ENCODE measurements around the gene CCDC122.

The CCDC122 gene

DNA sequence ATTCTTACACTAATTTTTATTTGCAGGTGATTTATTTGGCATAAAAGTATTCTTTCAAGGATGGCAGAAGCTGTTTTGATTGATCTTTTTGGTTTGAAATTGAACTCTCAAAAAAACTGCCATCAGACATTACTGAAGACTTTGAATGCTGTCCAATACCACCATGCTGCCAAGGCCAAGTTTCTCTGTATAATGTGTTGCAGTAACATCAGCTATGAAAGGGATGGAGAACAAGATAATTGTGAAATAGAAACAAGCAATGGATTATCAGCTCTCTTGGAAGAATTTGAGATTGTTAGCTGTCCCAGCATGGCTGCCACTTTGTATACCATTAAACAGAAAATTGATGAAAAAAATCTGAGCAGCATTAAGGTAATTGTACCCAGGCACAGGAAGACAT lies 1.4 kb upstream of the CCDC122 start:
- TF ChIP-seq REST (IDR thresholded peaks at IDR 0.05; ENCODE audit: insufficient replicate concordance, low read depth): no peak
- TF ChIP-seq CTCF (IDR thresholded peaks at IDR 0.05; ENCODE audit: insufficient read depth, low read length): no peak
- no peak for TF ChIP-seq GABPA (IDR thresholded peaks at IDR 0.05; ENCODE audit: low read depth)
- no peak for TF ChIP-seq SPI1 (IDR thresholded peaks at IDR 0.05; ENCODE audit: borderline replicate concordance, low read depth)
- TF ChIP-seq POLR2AphosphoS5 (IDR thresholded peaks at IDR 0.05; ENCODE audit: low read depth): no peak
- H3K27me3 ChIP-seq (ENCODE audit: insufficient read depth, poor library complexity, severe bottlenecking): no peaks in the 10 kb centered on the region
- DNase-seq (ENCODE audit: low read depth in 1 of 2, low spot score in 1 of 2): no peak
- H3K27ac ChIP-seq (replicated peaks): no peak overlapping the region
- no peak overlapping the region for H3K4me3 ChIP-seq (replicated peaks; ENCODE audit: insufficient read depth, low read length)

GRCh38 chr13:43880214-43880855 lies 795 bp upstream of the CCDC122 start:
- peak overlapping the region; percentile 56 for H3K4me3 ChIP-seq (replicated peaks; ENCODE audit: insufficient read depth, low read length)
- no peak for TF ChIP-seq GABPA (IDR thresholded peaks at IDR 0.05; ENCODE audit: low read depth)
- TF ChIP-seq CTCF (IDR thresholded peaks at IDR 0.05; ENCODE audit: insufficient read depth, low read length): no peak
- TF ChIP-seq POLR2AphosphoS5 (IDR thresholded peaks at IDR 0.05; ENCODE audit: low read depth): no peak
- no peak for TF ChIP-seq REST (IDR thresholded peaks at IDR 0.05; ENCODE audit: insufficient replicate concordance, low read depth)
- TF ChIP-seq SPI1 (IDR thresholded peaks at IDR 0.05; ENCODE audit: borderline replicate concordance, low read depth): no peak
- peak overlapping the region; percentile 91 for H3K27ac ChIP-seq (replicated peaks)
- no peaks in the 10 kb centered on the region for H3K27me3 ChIP-seq (ENCODE audit: insufficient read depth, poor library complexity, severe bottlenecking)
- no peak for DNase-seq (ENCODE audit: low read depth in 1 of 2, low spot score in 1 of 2)

- H3K27ac ChIP-seq (replicated peaks): peak within 1 kb of the TSS; percentile 91
- H3K27me3 ChIP-seq (ENCODE audit: insufficient read depth, poor library complexity, severe bottlenecking): no peaks in the 10 kb centered on the region
- peak; percentile 3 to 26 for DNase-seq (ENCODE audit: low read depth in 1 of 2, low spot score in 1 of 2)
Measured at GRCh38 chr13:43879755-43880181, 228 bp upstream of the CCDC122 start, which contains the start of gene LACC1. Gene LACC1, plus strand, starts transcription at chr13:43879904. Its CDS starts 1,082 bp downstream, at chr13:43880986.

More at GRCh38 chr13:43879755-43880181, 228 bp upstream of the CCDC122 start, which contains the start of gene LACC1:
- no peak for TF ChIP-seq GABPA (IDR thresholded peaks at IDR 0.05; ENCODE audit: low read depth)
- no peak; the same call in 1 of the 2 replicates for TF ChIP-seq POLR2AphosphoS5 (IDR thresholded peaks at IDR 0.05; ENCODE audit: low read depth)
- TF ChIP-seq SPI1 (IDR thresholded peaks at IDR 0.05; ENCODE audit: borderline replicate concordance, low read depth): no peak
- no peak for TF ChIP-seq REST (IDR thresholded peaks at IDR 0.05; ENCODE audit: insufficient replicate concordance, low read depth)
- no peak for TF ChIP-seq CTCF (IDR thresholded peaks at IDR 0.05; ENCODE audit: insufficient read depth, low read length)
- peak within 1 kb of the TSS; percentile 56 for H3K4me3 ChIP-seq (replicated peaks; ENCODE audit: insufficient read depth, low read length)

Data from HL-60 (cell line).